Panc1 (cell line): Measurements from ENCODE around the gene ERC2. TPM values are rescaled to one million over a fixed set of nuclear protein-coding genes. Genes with fewer than 3 reads are reported as not detected.

Source experiments
- ATAC-seq: fragments of 200-7000 bp; cut with Tn5 transposase; 2 replicates; pipeline ENCODE4 v1.9.1; 2020; ENCODE audit warnings: mild to moderate bottlenecking, moderate library complexity
- BruUV-seq: library from RNA; stranded (reverse); fragments of 400-500 nt; replicated peaks from 2 replicates; lab custom pipeline; 2021; lab: Mats Ljungman, UMichigan
- CTCF ChIA-PET: fragments of 300-600 bp; sonication (Branson Sonifier 250); formaldehyde crosslinking; loops from one replicate; lab custom pipeline; 2022; ENCODE audit warnings: antibody characterized with exemption; lab: Charles Lee
- POLR2A ChIA-PET: fragments of 300-600 bp; sonication (Branson Sonifier 250); formaldehyde crosslinking; loops from one replicate; lab custom pipeline; 2022; ENCODE audit warnings: antibody characterized with exemption; lab: Charles Lee
- DNase-seq: peaks from one replicate; pipeline ENCODE4 v3.0.0-alpha.2; 2010; ENCODE audit warnings: low read depth, low spot score
- H3K27ac ChIP-seq: 2 replicates; pipeline ENCODE4 v1.5.1; 2011; ENCODE audit warnings: mild to moderate bottlenecking, low read length, inconsistent platforms
- H3K27me3 ChIP-seq: fragments of 200-500 bp; sonication (Bioruptor generic); 2 replicates; pipeline ENCODE4 v1.6.0; 2014; ENCODE audit warnings: low read length, inconsistent platforms; ENCODE audit not compliant: control insufficient read depth, insufficient read depth
- H3K36me3 ChIP-seq: fragments of 200-500 bp; sonication (Bioruptor generic); 2 replicates; pipeline ENCODE4 v1.5.1; 2014; ENCODE audit warnings: inconsistent platforms, mild to moderate bottlenecking, low read length, moderate library complexity; ENCODE audit not compliant: control insufficient read depth, insufficient read depth
- H3K4me1 ChIP-seq: 2 replicates; pipeline ENCODE4 v1.5.1; 2011; ENCODE audit warnings: inconsistent platforms, mild to moderate bottlenecking, low read length, moderate library complexity; ENCODE audit not compliant: control insufficient read depth, insufficient read depth
- H3K4me3 ChIP-seq, 2 experiments: 2 replicates each; pipeline ENCODE4 v1.5.1; 2011 to 2012; ENCODE audit warnings: low read depth in 2 of 2, low read length in 2 of 2, mild to moderate bottlenecking in 2 of 2, inconsistent platforms in 1 of 2, moderate library complexity in 1 of 2
- H3K9me3 ChIP-seq: fragments of 200-500 bp; sonication (Bioruptor generic); 2 replicates; pipeline ENCODE4 v1.5.1; 2014; ENCODE audit warnings: low read depth, mild to moderate bottlenecking, inconsistent platforms, low read length, moderate library complexity; ENCODE audit not compliant: control insufficient read depth, insufficient read depth
- POLR2AphosphoS5 ChIP-seq: IDR thresholded peaks from 2 replicates; pipeline ENCODE4 v1.6.1; 2012; ENCODE audit warnings: mild to moderate bottlenecking, low read depth, low read length, moderate library complexity
- SIN3A ChIP-seq: IDR thresholded peaks from 2 replicates; pipeline ENCODE4 v1.6.1; 2012; ENCODE audit warnings: low read depth, mild to moderate bottlenecking, low read length, moderate library complexity, borderline replicate concordance; ENCODE audit not compliant: insufficient read depth
- TCF7L2 ChIP-seq: IDR thresholded peaks from 2 replicates; pipeline ENCODE4 v1.6.1; 2011; ENCODE audit warnings: mild to moderate bottlenecking, low read depth, low read length, inconsistent platforms
- in situ Hi-C: cut with HindIII; loops from 2 replicates; pipeline ENCODE4 v1.10.0; 2016; ENCODE audit warnings: low sequenced_read_pairs, low pct_unique_long_range_greater_than_20kb
- intact Hi-C: fragments of 100-400 bp; cut with micrococcal nuclease; formaldehyde crosslinking; loops from one replicate; pipeline ENCODE4 v1.10.0; 2022; ENCODE audit not compliant: unreplicated experiment
- total RNA-seq: library from RNA; stranded (reverse); gene quantifications from one replicate; pipeline ENCODE4 v1.2.1, GENCODE V29; 2021; ENCODE audit not compliant: unreplicated experiment
- TF ChIP-seq, protein P1 (sequence below): fragments of 450-650 bp; IDR thresholded peaks from 2 replicates; pipeline ENCODE4 v1.5.1; 2017; ENCODE audit warnings: mild to moderate bottlenecking
- TF ChIP-seq, protein P2 (sequence below), 2 experiments: IDR thresholded peaks; 2 replicates each; pipeline ENCODE4 v1.6.1; 2011 to 2012; ENCODE audit warnings: low read depth in 2 of 2, control low read depth in 1 of 2, low read length in 1 of 2, mild to moderate bottlenecking in 1 of 2, moderate library complexity in 1 of 2; ENCODE audit not compliant: insufficient read depth in 1 of 2

ERC2 gene
- total RNA-seq, 1 experiment from 2014 or later = 0.33 TPM

DNA sequence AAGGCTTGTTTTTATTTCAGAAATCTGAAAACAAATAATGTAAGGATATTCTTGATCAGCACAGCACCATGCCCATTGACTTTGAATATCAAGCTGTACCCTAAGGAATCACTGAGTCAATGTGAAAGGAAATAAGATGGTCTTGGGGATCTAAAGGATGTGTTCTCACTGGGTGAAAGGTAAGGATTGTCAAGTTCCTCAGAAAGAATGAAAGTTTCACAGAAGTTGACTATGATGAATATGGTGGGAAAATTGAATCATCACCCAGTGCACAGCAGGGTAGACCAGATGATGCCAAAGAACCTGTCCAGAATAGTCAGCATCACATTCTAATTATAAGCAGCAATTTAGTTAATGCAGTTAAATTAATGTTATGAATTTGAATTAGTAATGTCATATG is 16.2 kb downstream of the ERC2 start:
- ChIA-PET POLR2A (no interaction called here), CTCF (no interaction called here)
- no peak for TF ChIP-seq SIN3A
- TF ChIP-seq, protein P1, sequence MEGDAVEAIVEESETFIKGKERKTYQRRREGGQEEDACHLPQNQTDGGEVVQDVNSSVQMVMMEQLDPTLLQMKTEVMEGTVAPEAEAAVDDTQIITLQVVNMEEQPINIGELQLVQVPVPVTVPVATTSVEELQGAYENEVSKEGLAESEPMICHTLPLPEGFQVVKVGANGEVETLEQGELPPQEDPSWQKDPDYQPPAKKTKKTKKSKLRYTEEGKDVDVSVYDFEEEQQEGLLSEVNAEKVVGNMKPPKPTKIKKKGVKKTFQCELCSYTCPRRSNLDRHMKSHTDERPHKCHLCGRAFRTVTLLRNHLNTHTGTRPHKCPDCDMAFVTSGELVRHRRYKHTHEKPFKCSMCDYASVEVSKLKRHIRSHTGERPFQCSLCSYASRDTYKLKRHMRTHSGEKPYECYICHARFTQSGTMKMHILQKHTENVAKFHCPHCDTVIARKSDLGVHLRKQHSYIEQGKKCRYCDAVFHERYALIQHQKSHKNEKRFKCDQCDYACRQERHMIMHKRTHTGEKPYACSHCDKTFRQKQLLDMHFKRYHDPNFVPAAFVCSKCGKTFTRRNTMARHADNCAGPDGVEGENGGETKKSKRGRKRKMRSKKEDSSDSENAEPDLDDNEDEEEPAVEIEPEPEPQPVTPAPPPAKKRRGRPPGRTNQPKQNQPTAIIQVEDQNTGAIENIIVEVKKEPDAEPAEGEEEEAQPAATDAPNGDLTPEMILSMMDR = no peak
- no peak for TF ChIP-seq POLR2AphosphoS5
- TF ChIP-seq TCF7L2 = no peak
- TF ChIP-seq, protein P2, sequence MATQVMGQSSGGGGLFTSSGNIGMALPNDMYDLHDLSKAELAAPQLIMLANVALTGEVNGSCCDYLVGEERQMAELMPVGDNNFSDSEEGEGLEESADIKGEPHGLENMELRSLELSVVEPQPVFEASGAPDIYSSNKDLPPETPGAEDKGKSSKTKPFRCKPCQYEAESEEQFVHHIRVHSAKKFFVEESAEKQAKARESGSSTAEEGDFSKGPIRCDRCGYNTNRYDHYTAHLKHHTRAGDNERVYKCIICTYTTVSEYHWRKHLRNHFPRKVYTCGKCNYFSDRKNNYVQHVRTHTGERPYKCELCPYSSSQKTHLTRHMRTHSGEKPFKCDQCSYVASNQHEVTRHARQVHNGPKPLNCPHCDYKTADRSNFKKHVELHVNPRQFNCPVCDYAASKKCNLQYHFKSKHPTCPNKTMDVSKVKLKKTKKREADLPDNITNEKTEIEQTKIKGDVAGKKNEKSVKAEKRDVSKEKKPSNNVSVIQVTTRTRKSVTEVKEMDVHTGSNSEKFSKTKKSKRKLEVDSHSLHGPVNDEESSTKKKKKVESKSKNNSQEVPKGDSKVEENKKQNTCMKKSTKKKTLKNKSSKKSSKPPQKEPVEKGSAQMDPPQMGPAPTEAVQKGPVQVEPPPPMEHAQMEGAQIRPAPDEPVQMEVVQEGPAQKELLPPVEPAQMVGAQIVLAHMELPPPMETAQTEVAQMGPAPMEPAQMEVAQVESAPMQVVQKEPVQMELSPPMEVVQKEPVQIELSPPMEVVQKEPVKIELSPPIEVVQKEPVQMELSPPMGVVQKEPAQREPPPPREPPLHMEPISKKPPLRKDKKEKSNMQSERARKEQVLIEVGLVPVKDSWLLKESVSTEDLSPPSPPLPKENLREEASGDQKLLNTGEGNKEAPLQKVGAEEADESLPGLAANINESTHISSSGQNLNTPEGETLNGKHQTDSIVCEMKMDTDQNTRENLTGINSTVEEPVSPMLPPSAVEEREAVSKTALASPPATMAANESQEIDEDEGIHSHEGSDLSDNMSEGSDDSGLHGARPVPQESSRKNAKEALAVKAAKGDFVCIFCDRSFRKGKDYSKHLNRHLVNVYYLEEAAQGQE (IDR thresholded peaks at IDR 0.05; ENCODE audit: insufficient read depth in 1 of 2, low read depth in 2 of 2, low read length in 1 of 2) = no peak
- H3K4me3 ChIP-seq = no peak overlapping the region
- no peak overlapping the region for H3K27ac ChIP-seq
- in situ Hi-C loops (no loop called here), intact Hi-C loops (no loop called here)
- H3K4me1 ChIP-seq = no peaks in the 10 kb centered on the region
- DNase-seq (no peak), ATAC-seq (no peak)
- no TSS peak for BruUV-seq
- H3K9me3 ChIP-seq = no peaks in the 10 kb centered on the region
- no peaks in the 10 kb centered on the region; the same call in 1 of the 2 replicates for H3K27me3 ChIP-seq
- H3K36me3 ChIP-seq = no peaks in the 10 kb centered on the region

DNA sequence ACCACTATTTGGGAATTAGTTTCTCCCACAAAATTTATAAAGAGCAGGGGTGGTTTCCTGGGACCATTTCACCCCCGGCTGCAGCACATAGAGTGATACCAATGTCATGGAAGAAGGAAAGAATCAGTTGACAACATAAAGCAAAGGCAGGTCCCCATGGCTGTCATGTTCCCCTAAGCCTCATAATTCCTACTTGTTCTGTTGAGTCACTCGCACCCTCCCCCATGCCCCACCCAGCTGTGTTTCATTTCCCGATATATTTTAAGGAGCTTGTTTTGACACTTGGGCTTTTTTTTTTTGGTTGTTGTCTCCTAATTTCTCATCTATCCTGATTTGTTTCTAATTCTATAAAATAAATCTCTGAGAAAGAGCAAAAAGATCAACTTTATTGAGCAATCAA is 24.9 kb downstream of the ERC2 start:
- intact Hi-C loops = no loop called here
- in situ Hi-C loops = no loop called here

More for the DNA sequence above, 24.9 kb downstream of the ERC2 start:
- ChIA-PET CTCF (no interaction called here), POLR2A (no interaction called here)
- Histone ChIP-seq H3K36me3 (no peaks in the 10 kb centered on the region), H3K27ac (no peak overlapping the region), H3K4me3 (no peak overlapping the region), H3K27me3 (no peaks in the 10 kb centered on the region), H3K9me3 (no peaks in the 10 kb centered on the region), H3K4me1 (no peaks in the 10 kb centered on the region)
- DNase-seq (no peak), ATAC-seq (no peak)
- no TSS peak for BruUV-seq
- TF ChIP-seq, protein P2 (IDR thresholded peaks at IDR 0.05; ENCODE audit: insufficient read depth in 1 of 2, low read depth in 2 of 2, low read length in 1 of 2) = no peak
- TF ChIP-seq, protein P1 = no peak
